AG09319 (cell line): Measurements from ENCODE around the gene GCH1.
"Not testable (repeated sequence)": the region's sequence is repeated elsewhere in the genome, so short reads cannot be mapped to it uniquely, and the experiment has no call there.

ENCODE experiments used
- DNase-seq: peaks from one replicate; pipeline ENCODE4 v3.0.0-alpha.2; 2010; ENCODE audit warnings: low read depth; ENCODE audit errors: extremely low read depth
- CTCF ChIP-seq: IDR thresholded peaks from 2 replicates; pipeline ENCODE4 v1.5.1; 2011; ENCODE audit warnings: low read depth, mild to moderate bottlenecking, inconsistent platforms, low read length, moderate library complexity

GCH1 gene

GRCh38 chr14:54908190-54908589, 5.6 kb upstream of the GCH1 start:
- DNase-seq = no peak
- TF ChIP-seq CTCF = no peak

- DNase-seq = no peak
- no peak for TF ChIP-seq CTCF
Observed at GRCh38 chr14:54906075-54906474, 3.4 kb upstream of the GCH1 start.

GRCh38 chr14:54902143-54902520, 494 bp downstream of the GCH1 start:
- DNase-seq = no peak
- no peak; the same call in 1 of the 2 replicates for TF ChIP-seq CTCF

- no peak for DNase-seq
- TF ChIP-seq CTCF = no peak
Observed at GRCh38 chr14:54901380-54902142, 1.1 kb downstream of the GCH1 start.

GRCh38 chr14:54899573-54899972, 3.1 kb downstream of the GCH1 start:
- TF ChIP-seq CTCF = no peak
- no peak for DNase-seq

- not testable (repeated sequence) for DNase-seq
Observed at GRCh38 chr14:54897809-54898555, 4.6 kb downstream of the GCH1 start.

- no peak for DNase-seq
- TF ChIP-seq CTCF = no peak
Observed at GRCh38 chr14:54895683-54896082, 6.9 kb downstream of the GCH1 start.
